ENCODE data around the gene CCDC70. TPM values are rescaled to one million over a fixed set of nuclear protein-coding genes. Genes with fewer than 3 reads are reported as not detected.

Gene CCDC70
- total RNA-seq, 1 donor from 2014 or later = not detected

DNA sequence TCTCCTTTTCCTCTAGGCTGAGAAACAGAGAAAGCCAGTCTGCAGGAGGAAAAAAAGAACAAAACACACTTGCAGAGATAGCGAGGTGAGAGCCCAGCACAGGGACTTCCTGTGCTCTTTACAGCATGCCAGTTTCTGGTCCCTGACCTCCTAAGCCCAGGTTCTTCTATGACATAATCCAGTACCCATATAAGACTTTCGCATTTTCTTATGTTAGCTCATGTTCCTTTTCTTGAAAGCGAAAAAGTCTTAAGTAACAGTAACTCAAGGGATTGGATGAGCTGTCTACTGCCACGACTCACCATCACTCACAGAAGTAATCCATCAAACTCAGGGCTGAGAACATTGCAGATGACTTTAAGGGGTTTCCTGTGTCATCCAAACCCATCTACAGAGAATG, 17.4 kb downstream of the CCDC70 start:
- no peaks in the 10 kb centered on the region for H3K9me3 ChIP-seq (ENCODE audit: control insufficient read depth in 3 of 3, low read length in 3 of 3)
- no peak overlapping the region for H3K27ac ChIP-seq (ENCODE audit: low read depth, low read length)
- H3K4me1 ChIP-seq (ENCODE audit: control insufficient read depth in 3 of 3, insufficient read depth in 3 of 3, low read length in 3 of 3) = no peaks in the 10 kb centered on the region
- no peak overlapping the region for H3K9ac ChIP-seq (ENCODE audit: low read depth in 1 of 3, low read length in 3 of 3)
- H3K27me3 ChIP-seq (ENCODE audit: control insufficient read depth in 3 of 3, insufficient read depth in 3 of 3, low read length in 3 of 3) = no peaks in the 10 kb centered on the region
- no peak overlapping the region for H3K4me3 ChIP-seq (ENCODE audit: low read length in 3 of 3)
- H3K36me3 ChIP-seq (ENCODE audit: control insufficient read depth in 3 of 3, insufficient read depth in 3 of 3, low read length in 3 of 3) = no peaks in the 10 kb centered on the region

DNA sequence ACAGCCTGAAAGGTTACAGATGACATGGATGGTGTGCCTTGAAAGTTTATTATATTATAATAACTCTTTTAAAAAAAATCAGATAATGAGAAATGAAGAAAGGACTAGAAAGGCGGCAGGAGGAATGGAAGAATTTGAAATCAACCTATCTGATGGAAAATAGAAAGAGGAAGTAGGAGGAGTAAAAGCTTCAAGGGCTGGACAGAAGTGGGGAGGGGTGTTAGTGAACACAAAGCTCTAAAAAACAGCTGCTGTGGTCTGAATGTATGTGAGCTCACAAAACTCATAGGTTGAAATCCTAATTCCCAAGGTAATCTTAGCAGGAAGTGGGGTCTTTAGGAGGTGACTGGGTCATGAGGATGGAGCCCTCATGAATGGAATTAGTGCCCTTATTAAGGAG, 19.5 kb downstream of the CCDC70 start:
- no peaks in the 10 kb centered on the region for H3K27me3 ChIP-seq (ENCODE audit: control insufficient read depth in 3 of 3, insufficient read depth in 3 of 3, low read length in 3 of 3)
- H3K9ac ChIP-seq (ENCODE audit: low read depth in 1 of 3, low read length in 3 of 3) = no peak overlapping the region
- H3K4me1 ChIP-seq (ENCODE audit: control insufficient read depth in 3 of 3, insufficient read depth in 3 of 3, low read length in 3 of 3) = no peaks in the 10 kb centered on the region
- H3K9me3 ChIP-seq (ENCODE audit: control insufficient read depth in 3 of 3, low read length in 3 of 3) = no peaks in the 10 kb centered on the region
- H3K27ac ChIP-seq (ENCODE audit: low read depth, low read length) = no peak overlapping the region
- H3K36me3 ChIP-seq (ENCODE audit: control insufficient read depth in 3 of 3, insufficient read depth in 3 of 3, low read length in 3 of 3) = no peaks in the 10 kb centered on the region
- H3K4me3 ChIP-seq (ENCODE audit: low read length in 3 of 3) = no peak overlapping the region

DNA sequence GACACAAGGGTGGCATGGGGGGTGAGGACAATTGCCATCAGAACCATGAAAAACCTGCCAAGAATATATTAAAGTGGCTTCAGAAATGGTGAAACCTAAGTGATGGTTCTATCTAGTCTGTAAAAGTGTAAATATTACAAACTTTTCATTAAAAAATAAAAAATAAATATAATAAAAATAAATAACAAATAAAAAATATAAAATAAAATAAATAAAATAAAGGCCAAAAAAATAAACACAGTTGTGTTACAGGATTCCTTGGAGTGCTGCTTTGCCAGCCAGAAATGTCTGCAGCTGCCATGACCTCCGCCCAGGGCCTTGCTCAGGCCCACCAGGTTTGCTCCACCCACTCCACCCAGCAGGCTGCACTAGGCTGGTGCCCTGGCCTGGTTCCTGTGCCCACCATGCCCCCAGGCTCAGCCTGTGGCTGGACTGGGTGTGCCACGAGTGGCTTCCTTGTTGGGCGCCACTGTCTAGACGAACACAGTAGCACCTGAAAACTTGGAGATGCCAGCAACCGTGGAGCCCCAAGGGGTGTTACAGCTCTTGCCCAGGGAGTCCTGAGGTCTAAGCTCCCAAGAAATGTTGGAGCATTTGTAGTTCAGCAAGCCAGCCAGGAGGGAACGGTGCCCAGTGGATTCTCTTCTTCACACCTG, 20.9 kb downstream of the CCDC70 start:
- Histone ChIP-seq H3K9me3 (ENCODE audit: control insufficient read depth in 3 of 3, low read length in 3 of 3) (no peaks in the 10 kb centered on the region), H3K4me1 (ENCODE audit: control insufficient read depth in 3 of 3, insufficient read depth in 3 of 3, low read length in 3 of 3) (no peaks in the 10 kb centered on the region), H3K36me3 (ENCODE audit: control insufficient read depth in 3 of 3, insufficient read depth in 3 of 3, low read length in 3 of 3) (no peaks in the 10 kb centered on the region), H3K27me3 (ENCODE audit: control insufficient read depth in 3 of 3, insufficient read depth in 3 of 3, low read length in 3 of 3) (no peaks in the 10 kb centered on the region), H3K4me3 (ENCODE audit: low read length in 3 of 3) (no peak overlapping the region), H3K9ac (ENCODE audit: low read depth in 1 of 3, low read length in 3 of 3) (no peak overlapping the region), H3K27ac (ENCODE audit: low read depth, low read length) (no peak overlapping the region)

- Histone ChIP-seq H3K4me1 (ENCODE audit: control insufficient read depth in 3 of 3, insufficient read depth in 3 of 3, low read length in 3 of 3) (no peaks in the 10 kb centered on the region), H3K36me3 (ENCODE audit: control insufficient read depth in 3 of 3, insufficient read depth in 3 of 3, low read length in 3 of 3) (no peaks in the 10 kb centered on the region)
Measured at GRCh38 chr13:51883226-51883600, 21.4 kb downstream of the CCDC70 start.

DNA sequence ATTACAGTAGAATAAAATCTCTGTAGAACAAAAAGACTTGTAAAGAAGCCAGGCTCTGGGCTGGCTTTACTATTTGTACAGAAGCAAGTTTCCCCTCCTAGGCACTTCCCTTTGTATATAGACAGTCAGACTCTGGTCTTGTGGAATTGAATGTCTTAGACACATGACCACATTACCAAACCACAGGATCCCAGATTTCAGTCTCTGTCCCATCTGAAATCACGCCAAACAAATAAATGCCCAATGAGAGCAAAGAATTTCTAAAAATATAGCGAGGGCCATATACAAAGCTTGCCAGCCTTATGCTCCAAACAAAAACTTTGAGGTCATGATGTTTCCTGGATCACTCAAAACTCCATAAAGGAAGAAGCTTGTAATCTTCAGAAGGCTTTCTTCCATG, 23.9 kb downstream of the CCDC70 start:
- Histone ChIP-seq H3K4me3 (ENCODE audit: low read length in 3 of 3) (no peak overlapping the region), H3K9ac (ENCODE audit: low read depth in 1 of 3, low read length in 3 of 3) (no peak overlapping the region), H3K27me3 (ENCODE audit: control insufficient read depth in 3 of 3, insufficient read depth in 3 of 3, low read length in 3 of 3) (no peaks in the 10 kb centered on the region), H3K36me3 (ENCODE audit: control insufficient read depth in 3 of 3, insufficient read depth in 3 of 3, low read length in 3 of 3) (no peaks in the 10 kb centered on the region), H3K27ac (ENCODE audit: low read depth, low read length) (no peak overlapping the region), H3K4me1 (ENCODE audit: control insufficient read depth in 3 of 3, insufficient read depth in 3 of 3, low read length in 3 of 3) (no peaks in the 10 kb centered on the region), H3K9me3 (ENCODE audit: control insufficient read depth in 3 of 3, low read length in 3 of 3) (no peaks in the 10 kb centered on the region)

More at GRCh38 chr13:51883226-51883600, 21.4 kb downstream of the CCDC70 start:
- no peaks in the 10 kb centered on the region for H3K27me3 ChIP-seq (ENCODE audit: control insufficient read depth in 3 of 3, insufficient read depth in 3 of 3, low read length in 3 of 3)
- H3K9me3 ChIP-seq (ENCODE audit: control insufficient read depth in 3 of 3, low read length in 3 of 3) = no peaks in the 10 kb centered on the region
- H3K27ac ChIP-seq (ENCODE audit: low read depth, low read length) = no peak overlapping the region
- no peak overlapping the region for H3K9ac ChIP-seq (ENCODE audit: low read depth in 1 of 3, low read length in 3 of 3)
- H3K4me3 ChIP-seq (ENCODE audit: low read length in 3 of 3) = no peak overlapping the region

GRCh38 chr13:51887468-51887867, 25.7 kb downstream of the CCDC70 start:
- H3K27me3 ChIP-seq (ENCODE audit: control insufficient read depth in 3 of 3, insufficient read depth in 3 of 3, low read length in 3 of 3) = no peaks in the 10 kb centered on the region
- no peak overlapping the region for H3K9ac ChIP-seq (ENCODE audit: low read depth in 1 of 3, low read length in 3 of 3)
- H3K36me3 ChIP-seq (ENCODE audit: control insufficient read depth in 3 of 3, insufficient read depth in 3 of 3, low read length in 3 of 3) = no peaks in the 10 kb centered on the region
- no peaks in the 10 kb centered on the region for H3K9me3 ChIP-seq (ENCODE audit: control insufficient read depth in 3 of 3, low read length in 3 of 3)
- H3K4me3 ChIP-seq (ENCODE audit: low read length in 3 of 3) = no peak overlapping the region
- no peak overlapping the region for H3K27ac ChIP-seq (ENCODE audit: low read depth, low read length)
- H3K4me1 ChIP-seq (ENCODE audit: control insufficient read depth in 3 of 3, insufficient read depth in 3 of 3, low read length in 3 of 3) = no peaks in the 10 kb centered on the region

DNA sequence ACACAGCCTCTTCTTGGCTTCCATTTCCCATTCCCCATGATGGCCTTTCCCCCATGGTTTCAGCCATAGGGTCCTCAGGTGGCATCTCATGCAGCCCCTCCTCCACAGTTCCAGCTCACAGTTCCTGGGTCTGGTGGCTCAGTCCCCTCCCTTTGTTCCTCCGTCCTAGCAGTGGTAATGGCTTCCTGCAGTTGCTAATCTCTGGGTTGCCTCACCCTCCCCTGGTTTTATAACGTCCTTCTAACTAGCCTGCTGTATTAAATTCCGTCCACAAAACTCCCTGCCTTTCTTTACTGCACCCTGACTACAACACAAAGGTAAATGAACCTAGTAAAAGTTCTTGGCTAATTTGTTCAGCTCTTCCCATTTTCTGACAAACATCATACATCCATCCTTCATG, 30.9 kb downstream of the CCDC70 start:
- Histone ChIP-seq H3K9me3 (ENCODE audit: control insufficient read depth in 3 of 3, low read length in 3 of 3) (no peaks in the 10 kb centered on the region), H3K9ac (ENCODE audit: low read depth in 1 of 3, low read length in 3 of 3) (no peak overlapping the region), H3K4me1 (ENCODE audit: control insufficient read depth in 3 of 3, insufficient read depth in 3 of 3, low read length in 3 of 3) (no peaks in the 10 kb centered on the region), H3K27me3 (ENCODE audit: control insufficient read depth in 3 of 3, insufficient read depth in 3 of 3, low read length in 3 of 3) (no peaks in the 10 kb centered on the region), H3K4me3 (ENCODE audit: low read length in 3 of 3) (no peak overlapping the region), H3K36me3 (ENCODE audit: control insufficient read depth in 3 of 3, insufficient read depth in 3 of 3, low read length in 3 of 3) (no peaks in the 10 kb centered on the region), H3K27ac (ENCODE audit: low read depth, low read length) (no peak overlapping the region)

- no peak overlapping the region for H3K27ac ChIP-seq (ENCODE audit: low read depth, low read length)
- no peaks in the 10 kb centered on the region for H3K36me3 ChIP-seq (ENCODE audit: control insufficient read depth in 3 of 3, insufficient read depth in 3 of 3, low read length in 3 of 3)
- no peaks in the 10 kb centered on the region for H3K9me3 ChIP-seq (ENCODE audit: control insufficient read depth in 3 of 3, low read length in 3 of 3)
- H3K9ac ChIP-seq (ENCODE audit: low read depth in 1 of 3, low read length in 3 of 3) = no peak overlapping the region
- H3K4me1 ChIP-seq (ENCODE audit: control insufficient read depth in 3 of 3, insufficient read depth in 3 of 3, low read length in 3 of 3) = no peaks in the 10 kb centered on the region
- no peak overlapping the region for H3K4me3 ChIP-seq (ENCODE audit: low read length in 3 of 3)
- H3K27me3 ChIP-seq (ENCODE audit: control insufficient read depth in 3 of 3, insufficient read depth in 3 of 3, low read length in 3 of 3) = no peaks in the 10 kb centered on the region
Measured at GRCh38 chr13:51894239-51894638, 32.5 kb downstream of the CCDC70 start.

DNA sequence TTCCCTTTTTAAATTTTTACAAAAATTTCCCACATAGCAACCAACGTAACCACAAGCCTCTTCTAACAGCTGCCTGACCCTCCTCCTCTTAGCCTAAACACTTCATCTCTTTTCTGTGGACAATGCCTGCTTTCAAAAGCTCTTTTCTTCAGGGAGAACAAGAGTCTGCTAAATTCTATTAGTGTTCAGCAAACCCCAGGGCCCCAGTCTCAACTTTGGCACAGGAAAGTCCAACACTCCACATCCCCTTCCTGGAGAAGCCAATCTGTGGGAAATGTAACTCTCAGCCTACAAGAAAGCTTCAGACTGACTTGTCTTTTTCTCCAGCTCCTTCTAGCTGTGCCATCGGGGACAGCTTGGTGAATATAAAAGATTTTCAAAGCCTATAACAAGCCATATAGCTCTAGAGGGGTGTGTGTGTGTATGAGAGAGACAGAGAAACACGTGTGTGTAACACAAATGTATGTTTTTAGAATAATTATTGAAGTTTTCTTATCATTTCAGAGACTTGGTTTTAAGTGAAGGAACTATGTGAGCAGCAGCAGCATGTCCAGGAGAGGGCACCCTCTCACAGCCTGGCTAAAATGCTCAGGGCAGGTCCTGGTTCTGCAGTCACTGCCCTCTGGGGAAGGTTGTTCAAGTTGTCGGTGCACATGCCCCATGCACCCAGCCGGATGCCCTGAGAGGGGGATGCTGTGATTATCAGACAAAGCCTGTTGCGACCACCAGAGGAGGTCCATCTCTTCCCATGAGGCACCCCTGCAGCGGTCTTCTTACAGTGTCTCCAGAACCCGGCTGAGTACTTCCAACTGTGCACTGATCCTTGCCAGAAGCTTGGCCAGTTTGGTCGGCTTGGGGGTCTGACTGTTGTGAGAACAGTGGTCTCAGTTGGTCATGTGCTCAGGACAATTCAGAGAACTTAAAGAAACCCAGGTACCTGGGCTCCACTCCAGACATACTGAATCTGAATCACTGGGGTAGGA, 34.4 kb downstream of the CCDC70 start:
- H3K4me3 ChIP-seq (ENCODE audit: low read length in 3 of 3) = no peak overlapping the region
- no peaks in the 10 kb centered on the region for H3K4me1 ChIP-seq (ENCODE audit: control insufficient read depth in 3 of 3, insufficient read depth in 3 of 3, low read length in 3 of 3)
- no peaks in the 10 kb centered on the region for H3K27me3 ChIP-seq (ENCODE audit: control insufficient read depth in 3 of 3, insufficient read depth in 3 of 3, low read length in 3 of 3)
- no peak overlapping the region for H3K9ac ChIP-seq (ENCODE audit: low read depth in 1 of 3, low read length in 3 of 3)
- no peaks in the 10 kb centered on the region for H3K36me3 ChIP-seq (ENCODE audit: control insufficient read depth in 3 of 3, insufficient read depth in 3 of 3, low read length in 3 of 3)
- H3K27ac ChIP-seq (ENCODE audit: low read depth, low read length) = no peak overlapping the region
- no peaks in the 10 kb centered on the region for H3K9me3 ChIP-seq (ENCODE audit: control insufficient read depth in 3 of 3, low read length in 3 of 3)

- Histone ChIP-seq H3K9me3 (ENCODE audit: control insufficient read depth in 3 of 3, low read length in 3 of 3) (no peaks in the 10 kb centered on the region), H3K27ac (ENCODE audit: low read depth, low read length) (no peak overlapping the region), H3K4me1 (ENCODE audit: control insufficient read depth in 3 of 3, insufficient read depth in 3 of 3, low read length in 3 of 3) (no peaks in the 10 kb centered on the region), H3K27me3 (ENCODE audit: control insufficient read depth in 3 of 3, insufficient read depth in 3 of 3, low read length in 3 of 3) (no peaks in the 10 kb centered on the region), H3K4me3 (ENCODE audit: low read length in 3 of 3) (no peak overlapping the region), H3K36me3 (ENCODE audit: control insufficient read depth in 3 of 3, insufficient read depth in 3 of 3, low read length in 3 of 3) (peaks cover 0 to 4% (median 0%) of the 10 kb centered on the region in 3 donors), H3K9ac (ENCODE audit: low read depth in 1 of 3, low read length in 3 of 3) (no peak overlapping the region)
Measured at GRCh38 chr13:51900471-51900870, 38.7 kb downstream of the CCDC70 start.
